GM12801 (cell line): ENCODE measurements around the gene JARID2.

Experiments used
- TF ChIP-seq, protein P1 (sequence below): IDR thresholded peaks from one replicate; pipeline ENCODE4 v1.5.1; 2011; ENCODE audit warnings: control low read depth; ENCODE audit not compliant: insufficient read length; ENCODE audit errors: extremely low read depth

Gene JARID2

DNA sequence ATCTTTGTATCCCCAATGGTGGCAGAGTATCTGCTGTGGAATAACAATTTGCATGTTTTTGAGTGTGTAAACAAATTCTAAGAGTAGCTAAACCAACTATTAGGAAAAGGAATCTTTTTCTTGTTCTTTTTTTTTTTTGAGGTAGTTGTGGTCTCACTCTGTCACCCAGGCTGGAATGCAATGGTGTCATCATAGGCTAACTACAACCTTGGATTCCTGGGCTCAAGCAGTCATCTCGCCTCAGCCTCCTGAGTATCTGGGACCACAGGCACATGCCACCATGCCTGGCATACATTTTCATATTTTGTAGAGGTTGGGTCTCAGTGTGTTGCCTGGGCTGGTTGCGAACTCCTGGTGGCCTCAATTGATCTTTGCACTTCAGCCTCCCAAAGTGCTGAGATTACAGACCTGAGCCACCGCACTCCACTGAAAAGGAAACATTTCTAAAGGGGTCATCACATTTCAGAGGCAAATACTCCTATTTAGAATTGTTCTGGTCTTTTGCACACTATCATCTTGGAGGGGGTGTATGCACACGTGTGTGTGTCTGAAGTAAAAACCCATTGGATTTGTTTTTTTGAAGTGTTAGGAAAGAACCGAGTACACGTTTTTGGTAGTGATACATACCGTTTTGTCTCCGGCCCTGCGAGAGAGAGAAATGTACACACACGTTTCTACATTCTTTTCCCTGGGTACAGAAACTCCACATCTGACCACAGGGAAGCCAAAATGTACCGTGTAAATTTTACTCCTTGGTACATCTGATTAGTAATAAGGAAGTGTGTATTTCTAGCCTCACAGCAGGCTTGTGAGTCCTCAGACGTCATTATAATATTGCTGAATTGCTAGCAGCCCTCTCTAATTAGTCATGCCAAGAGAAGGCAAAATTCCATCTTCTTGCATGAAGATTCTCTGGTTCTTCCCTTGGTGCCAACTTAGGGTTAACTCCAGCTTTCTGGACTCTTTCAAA lies 183.6 kb downstream of the JARID2 start:
- TF ChIP-seq, protein P1, sequence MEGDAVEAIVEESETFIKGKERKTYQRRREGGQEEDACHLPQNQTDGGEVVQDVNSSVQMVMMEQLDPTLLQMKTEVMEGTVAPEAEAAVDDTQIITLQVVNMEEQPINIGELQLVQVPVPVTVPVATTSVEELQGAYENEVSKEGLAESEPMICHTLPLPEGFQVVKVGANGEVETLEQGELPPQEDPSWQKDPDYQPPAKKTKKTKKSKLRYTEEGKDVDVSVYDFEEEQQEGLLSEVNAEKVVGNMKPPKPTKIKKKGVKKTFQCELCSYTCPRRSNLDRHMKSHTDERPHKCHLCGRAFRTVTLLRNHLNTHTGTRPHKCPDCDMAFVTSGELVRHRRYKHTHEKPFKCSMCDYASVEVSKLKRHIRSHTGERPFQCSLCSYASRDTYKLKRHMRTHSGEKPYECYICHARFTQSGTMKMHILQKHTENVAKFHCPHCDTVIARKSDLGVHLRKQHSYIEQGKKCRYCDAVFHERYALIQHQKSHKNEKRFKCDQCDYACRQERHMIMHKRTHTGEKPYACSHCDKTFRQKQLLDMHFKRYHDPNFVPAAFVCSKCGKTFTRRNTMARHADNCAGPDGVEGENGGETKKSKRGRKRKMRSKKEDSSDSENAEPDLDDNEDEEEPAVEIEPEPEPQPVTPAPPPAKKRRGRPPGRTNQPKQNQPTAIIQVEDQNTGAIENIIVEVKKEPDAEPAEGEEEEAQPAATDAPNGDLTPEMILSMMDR = no peak

DNA sequence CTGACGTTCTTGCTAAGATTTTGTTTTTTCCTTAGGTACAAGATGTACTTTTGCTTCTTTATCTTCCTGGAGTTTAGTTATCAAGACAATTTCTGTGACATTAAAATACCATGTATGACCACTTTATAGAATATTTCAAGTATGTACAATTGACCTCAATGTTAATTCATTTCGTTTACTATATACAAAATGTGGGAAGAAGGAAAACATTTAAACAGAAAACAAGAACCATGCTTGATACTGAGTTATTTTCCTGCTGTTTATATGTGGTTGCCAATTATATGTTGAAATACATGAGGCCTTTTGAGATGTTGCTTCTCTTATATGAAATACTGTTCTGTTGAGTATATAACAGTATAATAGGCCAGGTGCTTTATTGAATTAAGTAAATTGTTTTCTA lies 184.3 kb downstream of the JARID2 start:
- TF ChIP-seq, protein P1 = no peak

DNA sequence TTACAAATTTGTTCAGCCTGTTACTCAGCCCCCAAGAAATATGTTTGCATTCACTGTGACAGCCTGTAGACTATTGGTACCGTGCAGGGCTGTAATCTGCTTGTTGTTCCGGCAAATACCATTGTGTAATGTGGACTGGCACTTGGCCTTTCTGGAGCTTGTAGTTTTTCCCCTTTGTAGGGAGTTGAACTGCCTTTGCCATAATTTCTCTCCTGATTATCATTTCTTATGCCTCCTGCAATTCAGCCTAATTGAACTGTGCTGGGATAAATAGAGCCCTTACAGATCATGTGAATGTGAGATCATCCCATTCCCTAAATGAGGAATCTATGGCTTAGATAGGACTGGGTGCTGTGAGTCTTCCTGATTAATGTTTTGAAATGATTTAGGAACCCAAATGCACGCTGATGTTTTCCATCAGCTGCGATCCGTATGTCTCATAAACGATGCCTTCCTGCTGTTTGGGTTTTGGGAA lies 185.1 kb downstream of the JARID2 start:
- TF ChIP-seq, protein P1 = no peak

DNA sequence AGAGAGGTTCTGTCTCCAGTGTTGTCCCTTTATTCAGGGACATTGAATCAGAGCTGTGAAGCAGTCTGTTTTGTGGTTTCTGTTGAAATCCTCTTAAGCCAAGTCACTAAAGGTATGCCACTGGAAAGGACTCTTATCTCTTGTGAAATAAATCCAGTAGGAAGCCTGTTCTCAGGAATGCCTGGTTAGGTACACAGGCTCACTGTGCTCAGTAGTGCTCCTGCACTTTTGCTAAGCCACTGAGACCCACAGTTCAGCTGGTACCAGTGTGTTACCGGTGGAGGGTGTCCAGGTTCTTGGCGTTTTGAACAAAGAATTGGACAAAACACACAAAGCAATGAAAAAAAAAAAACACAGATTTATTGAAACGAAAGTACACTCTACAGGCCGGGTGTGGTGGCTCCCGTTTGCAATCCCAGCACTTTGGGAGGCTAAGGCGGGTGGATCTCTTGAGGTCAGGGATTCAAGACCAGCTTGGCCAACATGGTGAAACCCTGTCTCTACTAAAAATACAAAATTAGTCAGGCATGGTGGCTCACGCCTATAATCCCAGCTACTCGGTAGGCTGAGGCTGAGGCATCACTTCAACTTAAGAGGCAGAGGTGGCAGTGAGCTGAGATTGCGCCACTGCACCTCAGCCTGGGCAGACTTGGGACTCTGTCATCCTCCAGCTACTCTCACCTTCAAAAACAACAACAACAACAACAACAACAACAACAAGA lies 186.1 kb downstream of the JARID2 start:
- TF ChIP-seq, protein P1 = no peak

DNA sequence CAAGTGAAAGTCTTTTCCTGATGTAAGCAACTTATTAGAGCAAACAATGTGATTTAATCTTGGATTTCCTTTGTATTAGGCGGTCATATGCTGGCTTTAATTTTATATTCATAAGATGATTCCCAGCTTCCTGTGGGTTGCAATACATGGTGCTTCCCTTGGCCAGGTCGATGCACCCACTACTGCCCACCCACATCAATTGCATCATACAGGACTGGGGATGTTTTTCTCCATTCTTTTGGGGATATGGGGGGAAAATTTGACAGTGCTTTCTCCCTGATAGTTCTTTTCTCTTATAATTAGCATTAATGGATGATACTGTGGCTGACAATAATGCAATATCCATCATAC lies 187.6 kb downstream of the JARID2 start:
- TF ChIP-seq, protein P1 = no peak

DNA sequence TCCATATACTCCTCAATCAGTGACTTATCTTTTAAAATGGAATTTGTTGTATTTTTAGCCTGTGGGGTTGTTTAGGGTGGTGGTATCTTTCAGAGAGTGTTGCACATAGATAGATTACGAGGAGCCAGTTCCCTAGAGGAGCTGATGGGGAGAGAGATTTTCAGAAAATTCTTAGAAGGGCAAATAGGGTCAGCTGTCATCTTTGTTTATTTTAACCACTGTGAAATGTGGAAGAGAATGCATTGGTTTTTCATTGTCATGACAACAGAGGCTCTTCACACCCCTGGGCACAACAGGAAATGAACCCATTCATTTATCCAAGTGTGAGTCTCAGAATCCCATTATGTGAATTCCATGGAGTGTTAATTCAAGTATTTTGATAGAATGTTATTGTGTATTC lies 188.4 kb downstream of the JARID2 start:
- TF ChIP-seq, protein P1 = no peak

DNA sequence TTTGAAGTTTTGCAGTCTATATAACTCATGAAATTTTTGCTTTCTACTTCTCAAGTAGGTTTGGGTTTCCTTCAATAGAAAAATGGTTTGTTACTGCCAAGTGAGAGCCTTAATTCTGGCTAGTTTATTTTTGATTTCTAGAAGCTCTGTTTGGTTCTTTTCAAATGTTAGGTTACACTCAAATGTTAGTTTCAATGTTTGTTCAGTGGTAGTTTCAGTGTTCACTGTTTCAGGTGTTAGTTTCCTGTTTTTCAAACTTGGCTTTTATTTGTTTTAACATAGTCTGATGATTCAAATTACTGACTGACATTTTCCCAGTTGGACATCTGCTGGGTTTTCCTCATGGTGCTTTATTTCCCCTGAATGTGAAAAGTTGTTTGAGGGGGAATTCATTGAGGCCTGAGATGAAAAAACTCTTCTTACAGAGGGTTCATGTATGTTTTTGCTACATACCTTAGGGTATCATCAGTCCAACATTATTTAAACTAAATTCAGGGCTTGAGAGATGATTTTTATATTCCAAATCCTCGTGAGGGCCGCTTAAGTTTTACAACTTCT lies 189.0 kb downstream of the JARID2 start:
- TF ChIP-seq, protein P1 = no peak
